TTC549 (cell line): ENCODE data around the gene PARD3.
"Not testable (repeated sequence)": the region's sequence is repeated elsewhere in the genome, so short reads cannot be mapped to it uniquely, and the experiment has no call there.

Experiments
- FAIRE-seq: peaks from 2 replicates; lab custom pipeline; 2012; peaks lifted over from hg19 to GRCh38; lab: Jason Lieb, UNC

The PARD3 gene

DNA sequence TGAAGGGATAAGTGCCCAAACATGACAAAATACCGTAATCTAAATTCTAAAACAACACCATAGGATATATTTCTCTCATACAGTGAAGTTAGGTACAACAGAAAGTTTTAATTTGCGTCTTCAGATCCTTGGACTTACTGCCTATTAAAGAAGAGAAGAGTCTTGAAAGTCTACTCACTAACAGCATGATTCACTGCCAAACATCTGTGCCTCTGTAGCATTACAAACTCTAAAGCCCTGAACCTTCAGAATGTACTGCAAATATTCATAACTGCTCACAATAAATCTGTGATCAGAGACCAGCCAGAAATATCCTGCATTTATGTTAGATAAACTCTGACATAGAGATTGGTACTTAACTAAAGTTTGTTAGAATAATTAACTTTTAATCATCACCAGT lies 365.3 kb downstream of the PARD3 start:
- no peak for FAIRE-seq

DNA sequence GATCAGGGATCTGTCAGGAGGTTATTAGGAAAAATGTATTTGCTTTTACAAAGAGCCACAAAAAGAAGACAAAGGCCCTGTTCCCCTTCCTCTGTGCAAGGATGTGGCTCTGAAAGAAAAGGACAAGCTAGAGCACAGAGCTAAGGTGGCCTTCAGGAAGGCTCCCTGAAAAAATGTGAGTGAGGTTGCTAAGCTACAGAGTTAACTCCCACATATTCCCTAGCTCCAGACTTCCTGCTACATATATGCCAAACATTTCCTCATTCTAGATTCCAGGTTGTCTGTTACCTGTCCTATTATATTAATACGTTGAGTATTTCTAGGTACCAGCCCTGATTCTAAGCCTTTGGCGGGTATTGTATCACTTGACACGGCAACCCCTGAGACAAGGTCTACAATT lies 369.0 kb downstream of the PARD3 start:
- FAIRE-seq, result no peak

DNA sequence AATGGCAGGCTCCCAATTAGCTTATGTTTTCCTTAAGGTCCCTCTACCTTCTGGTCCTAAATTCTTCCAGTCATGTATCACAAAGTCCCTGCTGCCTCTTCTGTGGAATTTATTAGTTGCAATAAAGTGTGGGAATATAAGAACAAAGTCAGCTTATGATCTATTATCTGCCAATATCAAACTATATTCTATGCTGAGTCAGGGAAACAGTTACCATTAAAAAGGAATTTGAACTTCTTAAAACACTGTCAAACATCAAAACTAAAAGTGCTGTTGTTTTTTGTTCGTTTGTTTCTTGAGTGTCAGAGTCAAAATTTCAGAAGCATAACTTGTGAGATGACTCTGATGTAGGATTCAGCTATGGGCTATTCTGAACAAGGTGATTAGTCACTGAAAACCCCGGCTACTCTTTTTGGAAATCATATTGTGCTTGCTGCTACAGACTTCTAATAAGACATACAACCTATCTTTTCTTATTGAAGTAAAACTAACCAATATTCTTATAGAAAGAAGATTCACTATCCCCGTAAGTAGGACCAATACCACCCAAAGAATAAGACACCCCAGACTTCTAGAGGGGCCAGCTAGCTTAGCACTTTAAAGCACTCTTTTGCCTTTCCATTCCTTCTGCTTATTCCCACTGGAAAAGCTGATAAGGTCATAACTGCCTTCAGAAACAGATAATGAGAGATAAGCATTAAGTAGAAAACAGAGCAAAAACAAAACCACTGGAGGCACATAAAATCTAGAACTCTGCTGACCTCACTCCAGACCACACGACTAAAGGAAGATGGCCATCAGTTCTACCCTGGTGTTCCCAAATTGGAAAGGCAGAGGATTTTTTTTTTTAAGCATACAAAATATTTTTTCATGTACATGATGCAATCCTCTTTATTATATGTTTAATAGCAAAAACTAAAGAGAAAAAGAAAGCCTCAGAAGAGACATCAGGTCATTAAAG lies 370.6 kb downstream of the PARD3 start:
- FAIRE-seq, result no peak

- FAIRE-seq, result not testable (repeated sequence)
These were observed 375.7 kb downstream of the PARD3 start for GRCh38 chr10:34439386-34439785.

DNA sequence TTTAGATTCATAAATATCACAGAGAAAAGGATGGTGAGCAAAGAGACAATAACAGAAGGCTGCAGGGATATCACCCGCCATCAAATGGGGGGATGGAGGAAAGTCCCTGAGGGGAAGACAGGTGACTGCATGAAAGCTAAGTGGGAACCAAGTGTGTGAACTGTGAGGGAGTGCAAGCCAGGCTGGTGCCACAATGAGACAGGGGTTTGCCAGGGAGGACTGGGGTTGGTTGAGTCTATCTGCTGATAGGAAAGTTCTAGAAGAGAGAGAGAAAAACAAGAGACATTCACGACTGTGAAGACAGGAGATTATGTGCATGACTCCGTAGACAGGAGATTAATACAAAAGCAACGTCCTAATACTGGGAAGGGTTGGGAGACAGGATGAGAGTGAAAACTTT lies 376.4 kb downstream of the PARD3 start:
- no peak for FAIRE-seq

GRCh38 chr10:34437906-34438305 lies 377.2 kb downstream of the PARD3 start:
- FAIRE-seq, result no peak

GRCh38 chr10:34434119-34434594 lies 380.9 kb downstream of the PARD3 start:
- FAIRE-seq, result no peak

- no peak for FAIRE-seq
These were observed 381.6 kb downstream of the PARD3 start for GRCh38 chr10:34433241-34434076.

DNA sequence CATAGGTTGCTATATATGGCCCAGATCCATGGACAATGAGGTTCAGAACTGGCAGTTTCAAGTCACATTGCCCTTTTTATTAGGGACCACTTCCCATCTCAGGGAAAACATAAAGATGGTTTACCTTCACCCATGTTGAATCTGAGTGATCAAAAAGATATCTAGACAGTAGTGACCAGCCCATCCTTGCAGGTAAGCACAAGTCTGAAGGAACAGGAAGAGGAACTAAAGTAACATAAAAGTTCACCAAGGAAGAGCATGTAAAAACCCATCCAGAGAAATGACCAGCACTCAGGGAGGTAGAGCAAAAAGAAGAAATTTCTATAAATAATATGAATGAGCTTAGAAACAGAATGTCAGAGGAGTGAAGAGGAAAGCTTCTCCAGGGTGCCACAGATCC lies 382.5 kb downstream of the PARD3 start:
- FAIRE-seq, result no peak

GRCh38 chr10:34430685-34431084 lies 384.4 kb downstream of the PARD3 start:
- FAIRE-seq, result no peak

- FAIRE-seq, result no peak
These were observed 386.6 kb downstream of the PARD3 start for GRCh38 chr10:34428501-34428900.

DNA sequence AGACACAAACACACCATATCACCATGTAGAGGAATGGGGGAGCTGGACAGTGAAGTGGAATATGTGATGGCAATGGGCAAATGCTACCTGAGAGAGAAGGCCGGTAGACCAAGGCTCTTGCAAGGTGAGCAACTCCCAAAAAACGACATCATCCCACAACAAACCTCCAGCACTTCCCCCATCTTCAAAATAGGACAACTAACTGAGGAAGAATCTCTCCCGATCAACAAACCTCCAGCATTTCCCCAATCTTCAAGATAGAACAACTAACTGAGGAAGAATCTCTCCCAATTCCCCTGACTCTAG lies 387.2 kb downstream of the PARD3 start:
- no peak for FAIRE-seq

- not testable (repeated sequence) for FAIRE-seq
These were observed 387.8 kb downstream of the PARD3 start for GRCh38 chr10:34427158-34427910.

DNA sequence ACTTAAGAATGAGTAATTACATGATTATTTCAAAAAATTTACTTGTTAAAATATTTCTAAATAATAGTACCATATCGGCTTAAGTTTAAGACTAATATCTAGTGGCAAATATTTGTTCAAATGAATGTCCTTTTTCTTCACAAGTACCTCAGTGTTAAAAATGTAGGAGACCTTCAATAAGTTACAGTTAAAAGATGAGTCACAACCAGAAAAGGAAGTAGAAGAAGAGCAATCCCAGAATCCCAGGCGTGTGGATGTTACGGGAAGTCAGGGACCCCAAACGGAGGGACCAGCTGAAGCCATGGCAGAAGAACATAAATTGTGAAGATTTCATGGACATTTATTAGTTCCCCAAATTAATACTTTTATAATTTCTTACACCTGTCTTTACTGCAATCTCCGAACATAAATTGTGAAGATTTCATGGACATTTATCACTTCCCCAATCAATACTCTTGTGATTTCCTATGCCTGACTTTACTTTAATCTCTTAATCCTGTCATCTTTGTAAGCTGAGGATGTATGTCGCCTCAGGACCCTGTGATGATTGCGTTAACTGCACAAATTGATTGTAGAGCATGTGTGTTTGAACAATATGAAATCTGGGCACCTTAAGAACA lies 388.4 kb downstream of the PARD3 start:
- not testable (repeated sequence) for FAIRE-seq

GRCh38 chr10:34426041-34426440 lies 389.1 kb downstream of the PARD3 start:
- FAIRE-seq, result no peak

DNA sequence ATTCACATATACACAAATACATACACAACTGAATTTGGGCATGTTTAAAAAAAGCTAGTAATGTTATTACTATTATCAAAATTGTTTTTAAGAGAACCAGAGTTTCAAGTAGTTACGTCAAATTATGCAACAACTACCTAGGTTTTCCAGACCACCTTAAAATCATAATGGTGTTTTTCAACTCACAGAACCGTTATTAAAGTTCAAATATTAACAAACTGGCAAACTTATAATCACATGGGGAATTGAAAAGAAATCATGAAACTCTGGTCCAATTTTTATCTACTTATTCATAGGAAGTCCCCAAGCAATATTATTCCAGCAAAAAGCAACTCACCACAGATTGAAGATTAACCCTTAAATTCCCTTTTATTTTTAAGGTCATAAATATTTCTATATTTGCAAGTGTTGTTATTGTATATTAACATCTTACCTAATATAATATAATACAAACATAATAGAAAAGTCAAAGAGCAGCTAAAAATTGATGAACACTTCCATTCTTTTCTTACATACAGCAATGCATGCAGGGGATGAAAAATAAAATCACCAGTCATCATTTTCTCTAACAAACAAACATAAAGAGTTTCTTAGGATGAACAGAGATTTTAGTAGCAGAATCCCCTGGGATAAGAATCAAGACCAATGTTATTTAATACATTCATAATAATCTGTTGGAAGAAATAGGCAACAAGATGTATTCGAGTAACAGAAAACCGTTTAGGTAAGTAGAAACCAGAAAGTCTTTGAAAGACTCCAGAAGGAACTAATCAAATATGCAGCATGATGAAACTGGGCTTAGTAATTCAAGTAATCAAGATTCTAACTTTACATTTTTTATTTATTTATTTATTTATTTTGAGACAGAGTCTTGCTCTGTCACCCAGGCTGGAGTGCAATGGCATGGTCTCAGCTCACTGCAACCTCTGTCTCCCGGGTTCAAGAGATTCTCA lies 391.1 kb downstream of the PARD3 start:
- FAIRE-seq, result no peak

DNA sequence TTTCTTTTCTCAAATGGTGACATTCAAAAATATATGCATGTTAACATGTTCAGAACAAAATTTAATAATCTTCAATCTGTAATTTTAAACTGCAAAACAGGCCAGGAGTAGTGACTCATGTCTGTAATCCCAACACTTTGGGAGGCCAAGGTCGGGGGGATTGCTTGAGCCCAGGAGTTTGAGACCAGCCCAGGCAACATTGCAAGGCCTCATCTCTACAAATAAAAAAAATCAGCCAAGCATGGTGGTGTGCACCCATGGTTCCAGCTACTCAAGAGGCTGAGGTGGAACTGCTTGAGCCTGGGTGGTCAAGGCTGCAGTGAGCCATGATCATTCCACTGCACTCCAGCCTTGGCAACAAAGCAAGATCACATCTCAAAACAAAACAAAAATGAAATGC lies 394.3 kb downstream of the PARD3 start:
- no peak for FAIRE-seq

DNA sequence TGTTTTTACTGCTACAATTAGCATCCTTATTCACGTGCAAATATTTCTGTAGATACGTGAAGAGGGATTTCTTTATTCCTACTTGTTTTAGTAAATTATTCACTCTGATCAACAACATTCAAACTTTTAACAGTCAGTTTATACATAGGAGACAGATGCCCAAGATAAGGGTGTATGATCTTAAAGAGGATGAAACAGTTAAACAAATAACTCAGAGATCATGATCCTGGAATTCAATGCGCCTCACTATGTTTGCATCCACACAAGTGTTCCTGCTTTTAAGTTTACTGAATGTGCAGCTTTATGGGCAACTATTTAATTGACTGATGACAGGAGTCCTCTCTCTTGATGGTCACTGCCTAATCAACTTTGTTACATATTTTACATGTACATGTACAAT lies 394.8 kb downstream of the PARD3 start:
- FAIRE-seq, result no peak

- no peak for FAIRE-seq
These were observed 400.1 kb downstream of the PARD3 start for GRCh38 chr10:34415039-34415438.

GRCh38 chr10:34413756-34414587 lies 401.1 kb downstream of the PARD3 start:
- no peak for FAIRE-seq
